HepG2 (cell line): ENCODE data around the gene RIOK3. TPM values are rescaled to one million over a fixed set of nuclear protein-coding genes. Genes with fewer than 3 reads are reported as not detected.

Source experiments
- ATAC-seq: fragments of 200-7000 bp; cut with Tn5 transposase; 3 replicates; pipeline ENCODE4 v1.9.1; 2020; ENCODE audit warnings: mild to moderate bottlenecking, moderate library complexity
- BruUV-seq: library from RNA; stranded (reverse); fragments of 400-500 nt; replicated peaks from 2 replicates; lab custom pipeline; 2021; lab: Mats Ljungman, UMichigan
- CTCF ChIA-PET: fragments of 300-600 bp; formaldehyde crosslinking; extraction: SDS; loops from one replicate; lab custom pipeline; 2021; ENCODE audit warnings: low total read pairs, inconsistent platforms, low intra/inter-chr PET ratio; lab: Yijun Ruan, JAX
- POLR2A ChIA-PET: fragments of 350-600 bp; sonication (Branson Sonifier 250); formaldehyde crosslinking; loops from one replicate; lab custom pipeline; 2020; ENCODE audit warnings: antibody characterized with exemption, inconsistent platforms; lab: Yijun Ruan, JAX
- DNase-seq: peaks from one replicate; pipeline ENCODE4 v3.0.0-alpha.2; 2015; ENCODE audit warnings: low spot score
- FAIRE-seq: peaks from 3 replicates; lab custom pipeline; 2011; peaks lifted over from hg19 to GRCh38; lab: Jason Lieb, UNC
- H2AFZ ChIP-seq: one replicate; pipeline ENCODE4 v1.6.1; 2011; ENCODE audit warnings: low read length, inconsistent platforms
- H3K27ac ChIP-seq: fragments of 300-600 bp; 3 replicates; pipeline ENCODE4 v1.8.0; 2011; ENCODE audit warnings: mixed run types, mild to moderate bottlenecking, mixed read lengths, low read length, inconsistent platforms; ENCODE audit not compliant: insufficient read depth; ENCODE audit errors: extremely low read length
- H3K27me3 ChIP-seq, 2 experiments: fragments of 200-600 bp in 1 of 2; 2 replicates in 1 of 2; 3 replicates in 1 of 2; pipeline versions ENCODE4 v1.6.0 to v1.8.0; 2011; ENCODE audit warnings: low read length in 2 of 2, mild to moderate bottlenecking in 2 of 2, moderate library complexity in 2 of 2, inconsistent platforms in 1 of 2; ENCODE audit not compliant: insufficient read depth in 2 of 2, control insufficient read depth in 1 of 2
- H3K36me3 ChIP-seq, 2 experiments: fragments of 200-600 bp in 1 of 2; replicated peaks in 1 of 2; 2 replicates in 1 of 2; 3 replicates in 1 of 2; pipeline versions ENCODE4 v1.5.1 to v1.8.0; 2011; ENCODE audit warnings: low read length in 2 of 2, inconsistent platforms in 1 of 2; ENCODE audit not compliant: insufficient read depth in 2 of 2, control insufficient read depth in 1 of 2
- H3K4me1 ChIP-seq: 2 replicates; pipeline ENCODE4 v1.5.1; 2012; ENCODE audit warnings: low read length, inconsistent platforms; ENCODE audit not compliant: insufficient read depth
- H3K4me2 ChIP-seq: 2 replicates; pipeline ENCODE4 v1.6.0; 2011; ENCODE audit warnings: low read depth, low read length, inconsistent platforms
- H3K4me3 ChIP-seq, 3 experiments: fragments of 200-600 bp in 1 of 3; sonication (generic), shearing (Covaris generic) in 1 of 3; replicated peaks in 1 of 3; 2 replicates each; pipeline ENCODE4 v1.5.1; 2011 to 2016; ENCODE audit warnings: low read length in 3 of 3, inconsistent platforms in 2 of 3, low read depth in 2 of 3, mild to moderate bottlenecking in 2 of 3, control low read depth in 1 of 3, mixed read lengths in 1 of 3; ENCODE audit not compliant: insufficient read depth in 1 of 3
- H3K79me2 ChIP-seq: one replicate; pipeline ENCODE4 v1.6.1; 2011; ENCODE audit warnings: low read length, inconsistent platforms; ENCODE audit not compliant: insufficient read depth
- H3K9ac ChIP-seq: 2 replicates; pipeline ENCODE4 v1.6.0; 2011; ENCODE audit warnings: mild to moderate bottlenecking, low read depth, low read length, inconsistent platforms; ENCODE audit not compliant: insufficient read depth
- H3K9me3 ChIP-seq: 2 replicates; pipeline ENCODE4 v1.5.1; 2012; ENCODE audit warnings: mild to moderate bottlenecking, low read length
- H4K20me1 ChIP-seq: 2 replicates; pipeline ENCODE4 v1.6.0; 2011; ENCODE audit warnings: inconsistent platforms, mild to moderate bottlenecking, low read length, moderate library complexity; ENCODE audit not compliant: insufficient read depth
- CCAR2 ChIP-seq: fragments of 200-400 bp; formaldehyde crosslinking; optimal IDR thresholded peaks from 2 replicates; pipeline ENCODE3; 2018; ENCODE audit warnings: low read depth, mild to moderate bottlenecking, low read length, moderate library complexity
- CCDC6 ChIP-seq: sonication (generic); formaldehyde crosslinking; IDR thresholded peaks from 2 replicates; pipeline ENCODE4 v1.8.1; 2022; ENCODE audit warnings: mild to moderate bottlenecking, missing genetic modification reagents, moderate library complexity
- DR1 ChIP-seq: sonication (generic); formaldehyde crosslinking; IDR thresholded peaks from 2 replicates; pipeline ENCODE4 v1.8.0; 2021; ENCODE audit warnings: mild to moderate bottlenecking, missing genetic modification reagents, inconsistent platforms
- FLYWCH1 ChIP-seq: sonication (generic); formaldehyde crosslinking; IDR thresholded peaks from 2 replicates; pipeline ENCODE4 v1.8.1; 2023; ENCODE audit warnings: mild to moderate bottlenecking, missing genetic modification reagents
- HNF4G ChIP-seq, 2 experiments: sonication (generic) in 1 of 2; formaldehyde crosslinking in 1 of 2; IDR thresholded peaks; 2 replicates each; pipeline versions ENCODE4 v1.4.0 to v1.6.1; 2011 to 2020; ENCODE audit warnings: borderline replicate concordance in 2 of 2, low read depth in 2 of 2, mild to moderate bottlenecking in 2 of 2, low read length in 1 of 2, missing genetic modification reagents in 1 of 2, moderate library complexity in 1 of 2
- KAT7 ChIP-seq: IDR thresholded peaks from 2 replicates; pipeline ENCODE4 v1.6.1; 2018; ENCODE audit warnings: borderline replicate concordance, missing compliant biosample characterization
- KDM1A ChIP-seq: IDR thresholded peaks from 2 replicates; pipeline ENCODE4 v1.6.1; 2016; ENCODE audit warnings: missing compliant biosample characterization
- KMT2B ChIP-seq: IDR thresholded peaks from 2 replicates; pipeline ENCODE4 v1.6.1; 2016; ENCODE audit warnings: missing genetic modification reagents, missing compliant biosample characterization
- MBNL3 ChIP-seq: fragments of 250-450 bp; sonication (Bioruptor Pico); conservative IDR thresholded peaks from 2 replicates; pipeline ENCODE4 v1.8.0; 2022; ENCODE audit warnings: mild to moderate bottlenecking, inconsistent platforms
- NR2C2 ChIP-seq: sonication (generic); formaldehyde crosslinking; IDR thresholded peaks from 2 replicates; pipeline ENCODE4 v1.4.0; 2020; ENCODE audit warnings: missing genetic modification reagents, mild to moderate bottlenecking, moderate library complexity, borderline replicate concordance
- RBFOX2 ChIP-seq: fragments of 200-400 bp; formaldehyde crosslinking; IDR thresholded peaks from 2 replicates; pipeline ENCODE4 v1.6.1; 2017; ENCODE audit warnings: low read depth, mild to moderate bottlenecking, low read length
- SOX6 ChIP-seq, 2 experiments: fragments of 450-650 bp in 1 of 2; sonication (generic) in 1 of 2; formaldehyde crosslinking in 1 of 2; IDR thresholded peaks; 2 replicates each; pipeline versions ENCODE4 v1.4.0 to v1.6.1; 2017 to 2020; ENCODE audit warnings: antibody characterized with exemption in 1 of 2, mild to moderate bottlenecking in 1 of 2, missing genetic modification reagents in 1 of 2
- U2AF1 ChIP-seq: fragments of 200-400 bp; formaldehyde crosslinking; optimal IDR thresholded peaks from 2 replicates; pipeline ENCODE3; 2017; ENCODE audit warnings: mild to moderate bottlenecking, low read depth, low read length
- ZIK1 ChIP-seq: sonication (generic); formaldehyde crosslinking; IDR thresholded peaks from 2 replicates; pipeline ENCODE4 v1.5.0; 2020; ENCODE audit warnings: mild to moderate bottlenecking, low read depth, missing genetic modification reagents, borderline replicate concordance
- ZNF282 ChIP-seq: fragments of 450-650 bp; IDR thresholded peaks from 2 replicates; pipeline ENCODE4 v1.6.1; 2018; ENCODE audit not compliant: partially characterized antibody
- ZNF703 ChIP-seq: sonication (generic); formaldehyde crosslinking; IDR thresholded peaks from 2 replicates; pipeline ENCODE4 v1.5.1; 2020; ENCODE audit warnings: missing genetic modification reagents, mild to moderate bottlenecking, moderate library complexity, borderline replicate concordance
- ZNF781 ChIP-seq: sonication (generic); formaldehyde crosslinking; IDR thresholded peaks from 2 replicates; pipeline ENCODE4 v1.5.1; 2020; ENCODE audit warnings: borderline replicate concordance, mild to moderate bottlenecking, missing genetic modification reagents; ENCODE audit errors: not compliant biosample characterization
- WGBS: methylation state at CpG from one replicate; pipeline ENCODE4 v1.1.6; 2017; ENCODE audit warnings: low lambda C conversion rate; 5-methylcytosine and 5-hydroxymethylcytosine counted together
- in situ Hi-C: cut with HindIII; loops from 2 replicates; pipeline ENCODE4 v1.10.0; 2017; ENCODE audit warnings: low pct_unique_long_range_greater_than_20kb; ENCODE audit not compliant: extremely low pct_ligation_motif_present
- intact Hi-C: fragments of 100-400 bp; cut with micrococcal nuclease; formaldehyde crosslinking; loops from one replicate; pipeline ENCODE4 v1.10.0; 2022; ENCODE audit not compliant: unreplicated experiment
- polyA plus RNA-seq, 8 experiments: library from polyadenylated mRNA; depleted of rRNA in 3 of 8; stranded (reverse) in 7 of 8; unstranded in 1 of 8; fragments of >200 nt; fragmentation: Illumina TruSeq in 4 of 8; extraction: Trizol in 4 of 8; gene quantifications; 2 replicates each; pipeline versions ENCODE4 v1.2.1 to v1.2.3, GENCODE V29; 2011 to 2016; ENCODE audit warnings: low read depth in 4 of 8, missing spikeins in 1 of 8, mixed read lengths in 1 of 8; ENCODE audit not compliant: insufficient read depth in 1 of 8
- total RNA-seq, 5 experiments: library from RNA; depleted of rRNA; stranded (reverse); fragments of >200 nt; fragmentation: Illumina TruSeq; extraction: Trizol; gene quantifications; 2 replicates each; pipeline ENCODE4 v1.2.3, GENCODE V29; 2016; ENCODE audit warnings: low read depth in 1 of 5
- TF ChIP-seq, protein P1 (sequence below): sonication (generic); formaldehyde crosslinking; IDR thresholded peaks from 2 replicates; pipeline ENCODE4 v1.8.1; 2022; ENCODE audit warnings: low read depth, mild to moderate bottlenecking, missing genetic modification reagents
- TF ChIP-seq, protein P2 (sequence below): IDR thresholded peaks from 2 replicates; pipeline ENCODE4 v1.6.1; 2016; ENCODE audit warnings: low read depth

RIOK3 gene
- total and polyA plus RNA-seq, 2 of the 13 experiments (the other 11 are each of a cell fraction or from before 2014, with no cell fraction given), result 26.7 to 36.0 TPM

DNA sequence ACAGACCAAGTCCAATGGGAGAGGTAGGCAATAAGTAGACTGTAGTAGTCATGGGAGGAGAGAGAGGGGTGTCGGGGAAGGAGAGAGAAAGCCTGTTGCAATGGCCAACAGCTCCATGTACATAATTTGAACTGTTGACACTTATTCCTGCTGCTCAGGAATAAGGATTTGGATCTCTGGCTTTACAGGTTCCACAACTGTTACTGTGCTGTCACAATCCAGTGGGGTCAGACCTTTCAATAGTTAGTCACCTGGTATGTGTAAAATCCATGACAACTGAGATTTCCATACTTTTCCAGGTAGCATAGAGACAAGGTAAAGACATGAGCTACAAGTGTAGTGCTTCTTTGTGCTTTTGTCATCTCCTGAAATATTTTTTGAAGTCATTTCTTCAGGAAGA is 47.5 kb upstream of the RIOK3 start (continued):
- TF ChIP-seq DR1, result no peak
- no peak for TF ChIP-seq RBFOX2
- TF ChIP-seq, protein P1, sequence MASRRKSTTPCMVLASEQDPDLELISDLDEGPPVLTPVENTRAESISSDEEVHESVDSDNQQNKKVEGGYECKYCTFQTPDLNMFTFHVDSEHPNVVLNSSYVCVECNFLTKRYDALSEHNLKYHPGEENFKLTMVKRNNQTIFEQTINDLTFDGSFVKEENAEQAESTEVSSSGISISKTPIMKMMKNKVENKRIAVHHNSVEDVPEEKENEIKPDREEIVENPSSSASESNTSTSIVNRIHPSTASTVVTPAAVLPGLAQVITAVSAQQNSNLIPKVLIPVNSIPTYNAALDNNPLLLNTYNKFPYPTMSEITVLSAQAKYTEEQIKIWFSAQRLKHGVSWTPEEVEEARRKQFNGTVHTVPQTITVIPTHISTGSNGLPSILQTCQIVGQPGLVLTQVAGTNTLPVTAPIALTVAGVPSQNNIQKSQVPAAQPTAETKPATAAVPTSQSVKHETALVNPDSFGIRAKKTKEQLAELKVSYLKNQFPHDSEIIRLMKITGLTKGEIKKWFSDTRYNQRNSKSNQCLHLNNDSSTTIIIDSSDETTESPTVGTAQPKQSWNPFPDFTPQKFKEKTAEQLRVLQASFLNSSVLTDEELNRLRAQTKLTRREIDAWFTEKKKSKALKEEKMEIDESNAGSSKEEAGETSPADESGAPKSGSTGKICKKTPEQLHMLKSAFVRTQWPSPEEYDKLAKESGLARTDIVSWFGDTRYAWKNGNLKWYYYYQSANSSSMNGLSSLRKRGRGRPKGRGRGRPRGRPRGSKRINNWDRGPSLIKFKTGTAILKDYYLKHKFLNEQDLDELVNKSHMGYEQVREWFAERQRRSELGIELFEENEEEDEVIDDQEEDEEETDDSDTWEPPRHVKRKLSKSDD (CRISPR knock-in tag), result no peak

DNA sequence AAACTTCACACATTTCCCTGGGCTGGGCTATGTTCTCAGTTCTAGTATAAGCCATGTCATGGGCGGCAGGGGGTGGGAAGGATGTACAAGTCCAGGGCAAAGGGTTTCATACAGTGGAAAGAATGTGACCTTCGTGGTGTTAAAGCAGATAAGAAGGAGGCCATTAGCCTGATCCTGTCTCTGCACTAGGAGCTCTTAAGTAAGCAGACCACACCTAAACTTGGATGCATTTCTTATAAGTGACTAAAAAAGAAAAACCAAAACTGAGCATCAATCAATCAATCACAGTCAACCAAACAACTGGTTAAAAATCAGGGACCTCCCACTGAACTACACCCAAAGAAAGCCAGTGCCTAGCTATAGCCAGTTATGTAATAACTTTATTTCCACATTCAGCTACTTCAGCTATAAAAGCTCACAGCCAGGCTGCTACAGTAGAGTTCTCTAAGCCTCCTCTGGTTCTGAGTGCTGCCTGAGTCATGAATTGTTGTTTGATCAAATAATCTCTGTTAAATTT is 46.8 kb upstream of the RIOK3 start:
- peaks cover 46% of the 10 kb centered on the region for H3K4me1 ChIP-seq
- in situ Hi-C loops (loop anchor here (10.0 to 25.0 kb wide), 2 partner anchors 332 to 594 kb away; no protein-coding TSS in a partner anchor), intact Hi-C loops (loop anchor here (2.0 to 10.0 kb wide), 2 partner anchors 28 to 472 kb away; partner anchors contain the start of gene RBBP8)
- H3K27me3 ChIP-seq, result no peaks in the 10 kb centered on the region
- no peaks in the 10 kb centered on the region for H3K9me3 ChIP-seq
- WGBS, result 8% methylated on average over 2 of the region's 2 CpGs
- H2AFZ ChIP-seq, result no peak overlapping the region
- POLR2A ChIA-PET, result interaction anchor here (1.0 to 1.7 kb wide), 4 partner anchors 21 to 329 kb away, joined by 3 to 13 read pairs (median 7); partner anchors contain the start of gene RIOK3
- no TSS peak for BruUV-seq
- no peaks in the 10 kb centered on the region for H4K20me1 ChIP-seq
- no peaks in the 10 kb centered on the region for H3K36me3 ChIP-seq
- H3K4me3 ChIP-seq, result no peak overlapping the region
- CTCF ChIA-PET, result no interaction called here
- H3K27ac ChIP-seq, result peak overlapping the region; percentile 20
- H3K9ac ChIP-seq, result no peak overlapping the region
- FAIRE-seq (peak; percentile 77), DNase-seq (peak; percentile 78), ATAC-seq (peak; percentile 79)
- no peak overlapping the region for H3K4me2 ChIP-seq
- H3K79me2 ChIP-seq, result peaks cover 3% of the 10 kb centered on the region
- TF ChIP-seq SOX6 (IDR thresholded peaks at IDR 0.05), result no peak
- peak; percentile 61 for TF ChIP-seq SOX6 (CRISPR knock-in tag; IDR thresholded peaks at IDR 0.05)
- TF ChIP-seq CCDC6 (CRISPR knock-in tag), result no peak
- TF ChIP-seq KDM1A (CRISPR knock-in tag), result no peak
- no peak for TF ChIP-seq NR2C2
- no peak for TF ChIP-seq FLYWCH1 (CRISPR knock-in tag)
- TF ChIP-seq ZNF282, result no peak
- no peak for TF ChIP-seq U2AF1
- TF ChIP-seq HNF4G (IDR thresholded peaks at IDR 0.05; ENCODE audit: borderline replicate concordance, low read depth, low read length), result peak; percentile 47; the same call in 1 of the 2 replicates
- no peak for TF ChIP-seq HNF4G (CRISPR knock-in tag; IDR thresholded peaks at IDR 0.05; ENCODE audit: borderline replicate concordance, low read depth)
- TF ChIP-seq ZNF781 (CRISPR knock-in tag), result no peak
- TF ChIP-seq KMT2B (CRISPR knock-in tag), result no peak
- no peak for TF ChIP-seq CCAR2
- TF ChIP-seq ZIK1, result no peak
- TF ChIP-seq ZNF703, result no peak
- no peak for TF ChIP-seq MBNL3 (CRISPR knock-in tag)
- no peak for TF ChIP-seq KAT7 (CRISPR knock-in tag)
- TF ChIP-seq, protein P2, sequence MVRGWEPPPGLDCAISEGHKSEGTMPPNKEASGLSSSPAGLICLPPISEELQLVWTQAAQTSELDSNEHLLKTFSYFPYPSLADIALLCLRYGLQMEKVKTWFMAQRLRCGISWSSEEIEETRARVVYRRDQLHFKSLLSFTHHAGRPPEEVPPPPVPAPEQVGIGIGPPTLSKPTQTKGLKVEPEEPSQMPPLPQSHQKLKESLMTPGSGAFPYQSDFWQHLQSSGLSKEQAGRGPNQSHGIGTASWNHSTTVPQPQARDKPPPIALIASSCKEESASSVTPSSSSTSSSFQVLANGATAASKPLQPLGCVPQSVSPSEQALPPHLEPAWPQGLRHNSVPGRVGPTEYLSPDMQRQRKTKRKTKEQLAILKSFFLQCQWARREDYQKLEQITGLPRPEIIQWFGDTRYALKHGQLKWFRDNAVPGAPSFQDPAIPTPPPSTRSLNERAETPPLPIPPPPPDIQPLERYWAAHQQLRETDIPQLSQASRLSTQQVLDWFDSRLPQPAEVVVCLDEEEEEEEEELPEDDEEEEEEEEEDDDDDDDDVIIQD (CRISPR knock-in tag), result peak; percentile 59; the same call in 1 of the 2 replicates
